Activated naive CD8-positive, alpha-beta T cell treated with anti-CD3 and anti-CD28 coated beads for 36 hours (primary cell): ENCODE data around the gene CACNA2D4. TPM values are rescaled to one million over a fixed set of nuclear protein-coding genes. Genes with fewer than 3 reads are reported as not detected.

Source experiments
- DNase-seq: peaks from one replicate; pipeline ENCODE4 v3.0.0; 2021
- H3K27ac Mint-ChIP-seq: one replicate; pipeline ENCODE4 v1.8.0; 2022; ENCODE audit warnings: mild to moderate bottlenecking, moderate library complexity, mixed read lengths
- H3K27me3 Mint-ChIP-seq: one replicate; pipeline ENCODE4 v1.8.0; 2022; ENCODE audit warnings: mild to moderate bottlenecking, mixed read lengths
- H3K36me3 Mint-ChIP-seq: one replicate; pipeline ENCODE4 v1.8.0; 2021; ENCODE audit warnings: mild to moderate bottlenecking, mixed read lengths
- H3K4me1 Mint-ChIP-seq: one replicate; pipeline ENCODE4 v1.8.0; 2021; ENCODE audit warnings: mixed read lengths
- H3K4me3 Mint-ChIP-seq: one replicate; pipeline ENCODE4 v1.8.0; 2022; ENCODE audit warnings: mild to moderate bottlenecking, moderate library complexity, mixed read lengths
- H3K9me3 Mint-ChIP-seq: one replicate; pipeline ENCODE4 v1.8.0; 2022; ENCODE audit warnings: mixed read lengths
- total RNA-seq, 2 experiments: library from RNA; stranded (reverse); gene quantifications; one replicate each; pipeline ENCODE4 v1.2.3, GENCODE V29; 2021

CACNA2D4 gene
- total RNA-seq, 2 experiments from 2014 or later = 3.8 to 4.0 TPM

- no peaks in the 10 kb centered on the region for H3K9me3 Mint-ChIP-seq
- H3K27ac Mint-ChIP-seq = no peak overlapping the region
- no peaks in the 10 kb centered on the region for H3K36me3 Mint-ChIP-seq
- DNase-seq = no peak
- peaks cover 10% of the 10 kb centered on the region for H3K4me1 Mint-ChIP-seq
- no peak overlapping the region for H3K4me3 Mint-ChIP-seq
- no peaks in the 10 kb centered on the region for H3K27me3 Mint-ChIP-seq
Measured at GRCh38 chr12:1928439-1929121, 10.1 kb upstream of the CACNA2D4 start.

GRCh38 chr12:1927751-1928351 lies 9.4 kb upstream of the CACNA2D4 start:
- Mint-ChIP-seq H3K9me3 (no peaks in the 10 kb centered on the region), H3K27ac (no peak overlapping the region), H3K4me1 (peaks cover 10% of the 10 kb centered on the region), H3K36me3 (no peaks in the 10 kb centered on the region), H3K4me3 (no peak overlapping the region), H3K27me3 (no peaks in the 10 kb centered on the region)
- no peak for DNase-seq

- Mint-ChIP-seq H3K27me3 (no peaks in the 10 kb centered on the region), H3K36me3 (no peaks in the 10 kb centered on the region), H3K9me3 (no peaks in the 10 kb centered on the region), H3K4me1 (peaks cover 10% of the 10 kb centered on the region), H3K4me3 (no peak overlapping the region), H3K27ac (no peak overlapping the region)
- DNase-seq = no peak
Measured at GRCh38 chr12:1927051-1927680, 8.7 kb upstream of the CACNA2D4 start.

GRCh38 chr12:1926251-1926657 lies 7.8 kb upstream of the CACNA2D4 start:
- DNase-seq = no peak
- Mint-ChIP-seq H3K4me1 (peaks cover 10% of the 10 kb centered on the region), H3K9me3 (no peaks in the 10 kb centered on the region), H3K36me3 (no peaks in the 10 kb centered on the region), H3K4me3 (no peak overlapping the region), H3K27ac (no peak overlapping the region), H3K27me3 (no peaks in the 10 kb centered on the region)

- Mint-ChIP-seq H3K27me3 (no peaks in the 10 kb centered on the region), H3K9me3 (no peaks in the 10 kb centered on the region)
Measured at GRCh38 chr12:1925684-1926006, 7.2 kb upstream of the CACNA2D4 start.

GRCh38 chr12:1924996-1925683 lies 6.7 kb upstream of the CACNA2D4 start:
- Mint-ChIP-seq H3K27ac (no peak overlapping the region), H3K36me3 (no peaks in the 10 kb centered on the region), H3K4me1 (peaks cover 10% of the 10 kb centered on the region), H3K27me3 (no peaks in the 10 kb centered on the region), H3K4me3 (no peak overlapping the region), H3K9me3 (no peaks in the 10 kb centered on the region)
- DNase-seq = no peak

More at GRCh38 chr12:1925684-1926006, 7.2 kb upstream of the CACNA2D4 start:
- H3K36me3 Mint-ChIP-seq = no peaks in the 10 kb centered on the region
- DNase-seq = no peak
- H3K4me3 Mint-ChIP-seq = no peak overlapping the region
- peaks cover 10% of the 10 kb centered on the region for H3K4me1 Mint-ChIP-seq
- H3K27ac Mint-ChIP-seq = no peak overlapping the region

- Mint-ChIP-seq H3K27me3 (peaks cover under 1% of the 10 kb centered on the region), H3K4me3 (no peak overlapping the region), H3K27ac (no peak overlapping the region), H3K9me3 (no peaks in the 10 kb centered on the region), H3K36me3 (no peaks in the 10 kb centered on the region), H3K4me1 (peaks cover 5% of the 10 kb centered on the region)
- no peak for DNase-seq
Measured at GRCh38 chr12:1922985-1923384, 4.5 kb upstream of the CACNA2D4 start.

- H3K36me3 Mint-ChIP-seq = no peaks in the 10 kb centered on the region
- H3K9me3 Mint-ChIP-seq = no peaks in the 10 kb centered on the region
- no peak overlapping the region for H3K27ac Mint-ChIP-seq
- DNase-seq = no peak
- H3K27me3 Mint-ChIP-seq = peaks cover 4% of the 10 kb centered on the region
- peaks cover 5% of the 10 kb centered on the region for H3K4me1 Mint-ChIP-seq
- H3K4me3 Mint-ChIP-seq = no peak overlapping the region
Measured at GRCh38 chr12:1922075-1922709, 3.7 kb upstream of the CACNA2D4 start.

GRCh38 chr12:1920971-1921370 lies 2.5 kb upstream of the CACNA2D4 start:
- no peak overlapping the region for H3K4me3 Mint-ChIP-seq
- H3K27me3 Mint-ChIP-seq = peaks cover 4% of the 10 kb centered on the region
- DNase-seq = no peak
- H3K27ac Mint-ChIP-seq = no peak overlapping the region
- H3K36me3 Mint-ChIP-seq = no peaks in the 10 kb centered on the region
- H3K9me3 Mint-ChIP-seq = no peaks in the 10 kb centered on the region
- peaks cover 9% of the 10 kb centered on the region for H3K4me1 Mint-ChIP-seq

- no peak overlapping the region for H3K27ac Mint-ChIP-seq
- H3K4me3 Mint-ChIP-seq = no peak overlapping the region
- H3K36me3 Mint-ChIP-seq = no peaks in the 10 kb centered on the region
- H3K9me3 Mint-ChIP-seq = no peaks in the 10 kb centered on the region
- peaks cover 4% of the 10 kb centered on the region for H3K27me3 Mint-ChIP-seq
- H3K4me1 Mint-ChIP-seq = peaks cover 14% of the 10 kb centered on the region
- no peak for DNase-seq
Measured at GRCh38 chr12:1920436-1920835, 2.0 kb upstream of the CACNA2D4 start.

GRCh38 chr12:1919763-1920162 lies 1.3 kb upstream of the CACNA2D4 start:
- DNase-seq = no peak
- peaks cover 13% of the 10 kb centered on the region for H3K4me1 Mint-ChIP-seq
- H3K4me3 Mint-ChIP-seq = no peak overlapping the region
- H3K36me3 Mint-ChIP-seq = no peaks in the 10 kb centered on the region
- H3K9me3 Mint-ChIP-seq = no peaks in the 10 kb centered on the region
- H3K27me3 Mint-ChIP-seq = peaks cover 4% of the 10 kb centered on the region
- H3K27ac Mint-ChIP-seq = no peak overlapping the region

GRCh38 chr12:1919284-1919683 lies 832 bp upstream of the CACNA2D4 start:
- Mint-ChIP-seq H3K4me1 (peaks cover 12% of the 10 kb centered on the region), H3K36me3 (no peaks in the 10 kb centered on the region), H3K4me3 (no peak overlapping the region), H3K9me3 (no peaks in the 10 kb centered on the region), H3K27ac (no peak overlapping the region), H3K27me3 (peaks cover 4% of the 10 kb centered on the region)
- no peak for DNase-seq

- peaks cover 4% of the 10 kb centered on the region for H3K27me3 Mint-ChIP-seq
- no peak overlapping the region for H3K4me3 Mint-ChIP-seq
- H3K36me3 Mint-ChIP-seq = no peaks in the 10 kb centered on the region
- peaks cover 12% of the 10 kb centered on the region for H3K4me1 Mint-ChIP-seq
- H3K27ac Mint-ChIP-seq = no peak overlapping the region
- no peak for DNase-seq
- H3K9me3 Mint-ChIP-seq = no peaks in the 10 kb centered on the region
Measured at GRCh38 chr12:1918884-1919236, 408 bp upstream of the CACNA2D4 start.

- Mint-ChIP-seq H3K36me3 (no peaks in the 10 kb centered on the region), H3K27me3 (peaks cover 4% of the 10 kb centered on the region), H3K9me3 (no peaks in the 10 kb centered on the region), H3K27ac (no peak overlapping the region), H3K4me3 (no peak overlapping the region), H3K4me1 (peaks cover 12% of the 10 kb centered on the region)
- DNase-seq = no peak
Measured at GRCh38 chr12:1917172-1918070, 1.0 kb downstream of the CACNA2D4 start.
